Muscle of leg (tissue), 11 donors: ENCODE data around the gene MEGF11. TPM values are rescaled to one million over a fixed set of nuclear protein-coding genes. Genes with fewer than 3 reads are reported as not detected.
"Not testable (repeated sequence)": the region's sequence is repeated elsewhere in the genome, so short reads cannot be mapped to it uniquely, and the experiment has no call there.

Experiments used
- DNase-seq: peaks from one replicate; pipeline ENCODE4 v3.0.0; 2013
- H3K27ac ChIP-seq: one replicate; pipeline ENCODE4 v1.5.1; 2013; ENCODE audit warnings: mild to moderate bottlenecking, low read length, control low read depth
- H3K27me3 ChIP-seq: one replicate; pipeline ENCODE4 v1.6.1; 2013; ENCODE audit warnings: low read length; ENCODE audit not compliant: control insufficient read depth, insufficient read depth
- H3K36me3 ChIP-seq: one replicate; pipeline ENCODE4 v1.6.1; 2013; ENCODE audit warnings: low read length; ENCODE audit not compliant: control insufficient read depth, insufficient read depth
- H3K4me1 ChIP-seq: one replicate; pipeline ENCODE4 v1.6.1; 2013; ENCODE audit warnings: low read length; ENCODE audit not compliant: control insufficient read depth, insufficient read depth
- H3K4me3 ChIP-seq: one replicate; pipeline ENCODE4 v1.5.1; 2013; ENCODE audit warnings: low read length, control low read depth
- H3K9me3 ChIP-seq: replicated peaks from 2 replicates; pipeline ENCODE4 v1.6.1; 2013; ENCODE audit warnings: low read depth, low read length; ENCODE audit not compliant: control insufficient read depth
- WGBS: methylation state at CpG from one replicate; pipeline ENCODE4 v1.1.5; 2013; ENCODE audit warnings: missing lambda C conversion rate; ENCODE audit not compliant: insufficient coverage; 5-methylcytosine and 5-hydroxymethylcytosine counted together
- polyA plus RNA-seq, 8 donors: library from polyadenylated mRNA; unstranded; fragments of 120-200 nt; gene quantifications; one replicate each; pipeline versions ENCODE4 v1.2.1 to v1.2.3, GENCODE V29; 2013; ENCODE audit warnings: inconsistent platforms in 1 of 8, low replicate concordance in 1 of 8; ENCODE audit not compliant: insufficient read length in 8 of 8, insufficient read depth in 1 of 8
- total RNA-seq: library from RNA; stranded (reverse); fragments of 120-200 nt; gene quantifications from one replicate; pipeline ENCODE4 v1.2.4, GENCODE V29; 2013

The MEGF11 gene
- total and polyA plus RNA-seq, 9 donors, result 0.13 to 0.68 (median 0.31) TPM

- no peaks in the 10 kb centered on the region for H3K4me1 ChIP-seq
- DNase-seq, result no peak
- no peaks in the 10 kb centered on the region for H3K9me3 ChIP-seq
- H3K36me3 ChIP-seq, result peaks cover 33% of the 10 kb centered on the region
- no peak overlapping the region for H3K4me3 ChIP-seq
- H3K27me3 ChIP-seq, result no peaks in the 10 kb centered on the region
- no peak overlapping the region for H3K27ac ChIP-seq
- no CpG with 5 or more reads among the region's 1 CpG for WGBS
These were observed 378.1 kb downstream of the MEGF11 start for GRCh38 chr15:65875458-65875857.

GRCh38 chr15:65873256-65873655 is 380.3 kb downstream of the MEGF11 start:
- Histone ChIP-seq H3K27me3 (no peaks in the 10 kb centered on the region), H3K36me3 (peaks cover 22% of the 10 kb centered on the region), H3K4me1 (no peaks in the 10 kb centered on the region), H3K4me3 (no peak overlapping the region), H3K9me3 (no peaks in the 10 kb centered on the region), H3K27ac (no peak overlapping the region)
- DNase-seq, result no peak

GRCh38 chr15:65872596-65872995 is 381.0 kb downstream of the MEGF11 start:
- not testable (repeated sequence) for DNase-seq, H3K4me1 ChIP-seq, H3K27me3 ChIP-seq, H3K9me3 ChIP-seq, H3K27ac ChIP-seq, H3K4me3 ChIP-seq
- H3K36me3 ChIP-seq, result peaks cover 17% of the 10 kb centered on the region
- WGBS, result 87% methylated on average over 3 of the region's 5 CpGs

GRCh38 chr15:65871886-65872285 is 381.7 kb downstream of the MEGF11 start:
- peak overlapping the region; percentile 7 for H3K27ac ChIP-seq
- not testable (repeated sequence) for H3K27me3 ChIP-seq, H3K9me3 ChIP-seq, H3K4me3 ChIP-seq, DNase-seq, H3K4me1 ChIP-seq
- H3K36me3 ChIP-seq, result peaks cover 11% of the 10 kb centered on the region
- no CpG with 5 or more reads among the region's 9 CpGs for WGBS

- Histone ChIP-seq H3K27me3 (no peaks in the 10 kb centered on the region), H3K36me3 (peaks cover 7% of the 10 kb centered on the region), H3K4me1 (no peaks in the 10 kb centered on the region), H3K27ac (peak overlapping the region; percentile 100), H3K4me3 (peak overlapping the region; percentile 99), H3K9me3 (no peaks in the 10 kb centered on the region)
- WGBS, result 14% methylated on average over 1 of the region's 2 CpGs
- DNase-seq, result peak; percentile 32
These were observed 382.5 kb downstream of the MEGF11 start for GRCh38 chr15:65870889-65871533.

GRCh38 chr15:65869954-65870871 is 383.3 kb downstream of the MEGF11 start:
- peak; percentile 62 for DNase-seq

GRCh38 chr15:65869126-65869953 is 384.2 kb downstream of the MEGF11 start, which contains the start of gene RAB11A:
RAB11A (plus strand) TSS chr15:65869491; CDS start chr15:65869586, 95 bp downstream.
- Histone ChIP-seq H3K36me3 (no peaks in the 10 kb centered on the region), H3K4me3 (peak within 1 kb of the TSS; percentile 99), H3K27ac (peak within 1 kb of the TSS; percentile 100), H3K27me3 (no peaks in the 10 kb centered on the region), H3K9me3 (no peaks in the 10 kb centered on the region), H3K4me1 (no peaks in the 10 kb centered on the region)
- 0% methylated on average over 58 of the region's 62 CpGs for WGBS
- peak; percentile 99 for DNase-seq

More at GRCh38 chr15:65869954-65870871, 383.3 kb downstream of the MEGF11 start:
- H3K27ac ChIP-seq, result peak overlapping the region; percentile 100
- no peaks in the 10 kb centered on the region for H3K4me1 ChIP-seq
- H3K36me3 ChIP-seq, result peaks cover 4% of the 10 kb centered on the region
- WGBS, result 1% methylated on average over 26 of the region's 43 CpGs
- H3K27me3 ChIP-seq, result no peaks in the 10 kb centered on the region
- no peaks in the 10 kb centered on the region for H3K9me3 ChIP-seq
- peak overlapping the region; percentile 99 for H3K4me3 ChIP-seq

- 52% methylated on average over 9 of the region's 11 CpGs for WGBS
- DNase-seq, result peak; percentile 17
- H3K27me3 ChIP-seq, result no peaks in the 10 kb centered on the region
- H3K9me3 ChIP-seq, result no peaks in the 10 kb centered on the region
- H3K27ac ChIP-seq, result peak overlapping the region; percentile 100
- H3K36me3 ChIP-seq, result no peaks in the 10 kb centered on the region
- no peaks in the 10 kb centered on the region for H3K4me1 ChIP-seq
- peak overlapping the region; percentile 99 for H3K4me3 ChIP-seq
These were observed 384.9 kb downstream of the MEGF11 start for GRCh38 chr15:65868546-65869125.

- 90% methylated on average over 6 of the region's 6 CpGs for WGBS
- not testable (repeated sequence) for H3K36me3 ChIP-seq, H3K27me3 ChIP-seq, H3K9me3 ChIP-seq, H3K4me3 ChIP-seq, H3K27ac ChIP-seq, DNase-seq, H3K4me1 ChIP-seq
These were observed 385.6 kb downstream of the MEGF11 start for GRCh38 chr15:65867933-65868332.
